Brain microvascular endothelial cell (primary cell): ENCODE measurements around the gene FBXL16.
A peak's percentile ranks its signal among the peaks of the same experiment; 100 is the strongest.

ENCODE experiments used
- DNase-seq: peaks from one replicate; pipeline ENCODE4 v3.0.0-alpha.2; 2020
- H3K27ac ChIP-seq: fragments of 250-450 bp; sonication (Bioruptor Pico); 2 replicates; pipeline ENCODE4 v1.5.1; 2020; ENCODE audit warnings: mild to moderate bottlenecking, moderate library complexity
- H3K27me3 ChIP-seq: fragments of 250-450 bp; sonication (Bioruptor Pico); replicated peaks from 2 replicates; pipeline ENCODE4 v1.5.1; 2020; ENCODE audit warnings: mild to moderate bottlenecking
- H3K36me3 ChIP-seq: fragments of 250-450 bp; sonication (Bioruptor Pico); replicated peaks from 2 replicates; pipeline ENCODE4 v1.5.1; 2020; ENCODE audit warnings: mild to moderate bottlenecking
- H3K4me3 ChIP-seq: 2 replicates; pipeline ENCODE4 v1.5.1; 2011; ENCODE audit warnings: low read depth, mild to moderate bottlenecking, control low read depth, low read length, moderate library complexity
- in situ Hi-C: cut with HindIII; loops from 2 replicates; pipeline ENCODE4 v1.10.0; 2017; ENCODE audit warnings: low sequenced_read_pairs, low pct_ligation_motif_present
- TF ChIP-seq, protein P1 (sequence below): IDR thresholded peaks from 2 replicates; pipeline ENCODE4 v1.5.1; 2011; ENCODE audit warnings: low read depth, mild to moderate bottlenecking, moderate library complexity, low read length, control low read depth, inconsistent platforms; ENCODE audit errors: missing control alignments

Gene FBXL16

DNA sequence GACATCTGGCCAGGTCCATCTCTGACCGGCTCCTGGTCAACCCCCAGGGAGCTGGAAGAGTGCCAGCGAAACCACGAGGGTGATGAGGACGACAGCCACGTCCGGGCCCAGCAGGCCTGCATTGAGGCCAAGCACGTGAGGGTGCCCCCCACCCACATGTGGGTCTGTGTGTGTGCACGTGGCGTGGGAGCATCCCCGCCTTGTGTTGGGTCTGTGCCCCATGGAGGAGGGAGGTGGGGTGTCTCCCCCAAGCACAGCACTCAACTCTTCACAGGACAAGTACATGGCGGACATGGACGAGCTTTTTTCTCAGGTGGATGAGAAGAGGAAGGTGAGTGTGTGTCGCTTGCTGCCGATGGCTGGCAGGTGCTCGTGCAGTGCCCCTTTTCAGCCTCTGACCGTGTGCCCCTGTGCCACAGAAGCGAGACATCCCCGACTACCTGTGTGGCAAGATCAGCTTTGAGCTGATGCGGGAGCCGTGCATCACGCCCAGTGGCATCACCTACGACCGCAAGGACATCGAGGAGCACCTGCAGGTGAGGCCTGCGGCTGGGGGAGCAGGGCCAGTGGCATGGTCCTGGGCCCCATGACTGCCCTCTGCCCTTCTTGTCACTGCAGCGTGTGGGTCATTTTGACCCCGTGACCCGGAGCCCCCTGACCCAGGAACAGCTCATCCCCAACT is 23.7 kb downstream of the FBXL16 start:
- in situ Hi-C loops: no loop called here
- TF ChIP-seq, protein P1, sequence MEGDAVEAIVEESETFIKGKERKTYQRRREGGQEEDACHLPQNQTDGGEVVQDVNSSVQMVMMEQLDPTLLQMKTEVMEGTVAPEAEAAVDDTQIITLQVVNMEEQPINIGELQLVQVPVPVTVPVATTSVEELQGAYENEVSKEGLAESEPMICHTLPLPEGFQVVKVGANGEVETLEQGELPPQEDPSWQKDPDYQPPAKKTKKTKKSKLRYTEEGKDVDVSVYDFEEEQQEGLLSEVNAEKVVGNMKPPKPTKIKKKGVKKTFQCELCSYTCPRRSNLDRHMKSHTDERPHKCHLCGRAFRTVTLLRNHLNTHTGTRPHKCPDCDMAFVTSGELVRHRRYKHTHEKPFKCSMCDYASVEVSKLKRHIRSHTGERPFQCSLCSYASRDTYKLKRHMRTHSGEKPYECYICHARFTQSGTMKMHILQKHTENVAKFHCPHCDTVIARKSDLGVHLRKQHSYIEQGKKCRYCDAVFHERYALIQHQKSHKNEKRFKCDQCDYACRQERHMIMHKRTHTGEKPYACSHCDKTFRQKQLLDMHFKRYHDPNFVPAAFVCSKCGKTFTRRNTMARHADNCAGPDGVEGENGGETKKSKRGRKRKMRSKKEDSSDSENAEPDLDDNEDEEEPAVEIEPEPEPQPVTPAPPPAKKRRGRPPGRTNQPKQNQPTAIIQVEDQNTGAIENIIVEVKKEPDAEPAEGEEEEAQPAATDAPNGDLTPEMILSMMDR: no peak
- Histone ChIP-seq H3K27ac (no peak overlapping the region), H3K27me3 (no peaks in the 10 kb centered on the region), H3K36me3 (peaks cover 24% of the 10 kb centered on the region), H3K4me3 (peak overlapping the region; percentile 22)
- DNase-seq: no peak

DNA sequence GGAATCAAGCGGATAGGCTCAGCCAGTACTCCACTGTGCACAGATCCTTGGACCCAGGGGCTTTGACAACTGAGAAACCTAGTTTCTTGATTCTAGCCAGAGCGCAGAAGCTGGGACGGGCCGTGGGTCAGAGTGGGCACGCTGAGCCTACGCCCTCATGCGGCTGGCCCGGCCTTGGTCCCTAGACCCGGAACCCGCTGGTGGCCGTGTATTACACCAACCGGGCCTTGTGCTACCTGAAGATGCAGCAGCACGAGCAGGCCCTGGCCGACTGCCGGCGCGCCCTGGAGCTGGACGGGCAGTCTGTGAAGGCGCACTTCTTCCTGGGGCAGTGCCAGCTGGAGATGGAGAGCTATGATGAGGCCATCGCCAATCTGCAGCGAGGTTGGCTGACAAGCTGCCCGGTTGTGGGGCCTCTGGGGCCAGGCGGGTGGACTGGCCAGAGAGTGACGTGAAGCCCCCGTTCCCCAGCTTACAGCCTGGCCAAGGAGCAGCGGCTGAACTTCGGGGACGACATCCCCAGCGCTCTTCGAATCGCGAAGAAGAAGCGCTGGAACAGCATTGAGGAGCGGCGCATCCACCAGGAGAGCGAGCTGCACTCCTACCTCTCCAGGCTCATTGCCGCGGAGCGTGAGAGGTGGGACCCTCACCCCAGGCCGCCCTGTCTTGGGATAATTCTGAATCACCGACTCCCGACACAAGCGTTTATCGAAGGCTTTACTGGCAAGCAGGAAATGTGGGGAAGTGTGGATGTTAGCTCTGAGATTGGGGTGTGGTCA is 24.4 kb downstream of the FBXL16 start:
- H3K27ac ChIP-seq: peak overlapping the region; percentile 59

DNA sequence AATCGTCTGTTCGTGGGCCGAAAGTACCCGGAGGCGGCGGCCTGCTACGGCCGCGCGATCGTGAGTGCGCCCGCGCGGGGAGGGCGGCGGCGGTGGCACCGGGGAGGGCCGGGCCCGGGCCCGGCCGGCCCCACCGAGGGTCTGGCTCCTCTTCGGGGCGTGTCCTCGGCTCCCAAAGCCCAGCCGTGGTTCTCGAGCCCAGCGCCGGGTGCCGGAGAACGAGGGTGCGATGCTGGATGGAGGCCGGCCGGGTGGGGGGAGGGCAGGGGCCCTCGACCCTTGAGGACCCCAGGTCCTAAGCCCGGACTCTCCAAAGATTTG is 25.0 kb downstream of the FBXL16 start:
- in situ Hi-C loops: no loop called here
- H3K4me3 ChIP-seq: peak overlapping the region; percentile 72
- peaks cover 20% of the 10 kb centered on the region for H3K36me3 ChIP-seq
- TF ChIP-seq, protein P1: no peak
- no peak for DNase-seq
- H3K27ac ChIP-seq: peak overlapping the region; percentile 59
- H3K27me3 ChIP-seq: no peaks in the 10 kb centered on the region

More for the DNA sequence above, 24.4 kb downstream of the FBXL16 start:
- in situ Hi-C loops: no loop called here
- Histone ChIP-seq H3K4me3 (peak overlapping the region; percentile 72), H3K36me3 (peaks cover 20% of the 10 kb centered on the region), H3K27me3 (no peaks in the 10 kb centered on the region)
- DNase-seq: no peak
- TF ChIP-seq, protein P1: peak; percentile 23

- peaks cover 20% of the 10 kb centered on the region for H3K36me3 ChIP-seq
- in situ Hi-C loops: no loop called here
- no peaks in the 10 kb centered on the region for H3K27me3 ChIP-seq
- TF ChIP-seq, protein P1: no peak
- peak within 1 kb of the TSS; percentile 72 for H3K4me3 ChIP-seq
- DNase-seq: peak; percentile 76
- peak within 1 kb of the TSS; percentile 59 for H3K27ac ChIP-seq
Observed at GRCh38 chr16:679814-680624, 25.6 kb downstream of the FBXL16 start, which contains the start of gene STUB1. Gene STUB1, plus strand, starts transcription at chr16:680410. Its CDS starts 116 bp downstream, at chr16:680526.

- no peaks in the 10 kb centered on the region for H3K27me3 ChIP-seq
- DNase-seq: no peak
- TF ChIP-seq, protein P1: no peak
- no peak overlapping the region for H3K27ac ChIP-seq
- peak overlapping the region; percentile 56 for H3K4me3 ChIP-seq
- in situ Hi-C loops: no loop called here
- H3K36me3 ChIP-seq: peaks cover 25% of the 10 kb centered on the region
Observed at GRCh38 chr16:678858-679813, 26.5 kb downstream of the FBXL16 start.
